HG03095 (cell line): ENCODE data around the gene ABCD4.

Source experiments
- ATAC-seq: cut with Tn5 transposase; IDR thresholded peaks from one replicate; pipeline ENCODE4 v1.9.1; 2021; ENCODE audit warnings: moderate library complexity; ENCODE audit not compliant: unreplicated experiment

Gene ABCD4

DNA sequence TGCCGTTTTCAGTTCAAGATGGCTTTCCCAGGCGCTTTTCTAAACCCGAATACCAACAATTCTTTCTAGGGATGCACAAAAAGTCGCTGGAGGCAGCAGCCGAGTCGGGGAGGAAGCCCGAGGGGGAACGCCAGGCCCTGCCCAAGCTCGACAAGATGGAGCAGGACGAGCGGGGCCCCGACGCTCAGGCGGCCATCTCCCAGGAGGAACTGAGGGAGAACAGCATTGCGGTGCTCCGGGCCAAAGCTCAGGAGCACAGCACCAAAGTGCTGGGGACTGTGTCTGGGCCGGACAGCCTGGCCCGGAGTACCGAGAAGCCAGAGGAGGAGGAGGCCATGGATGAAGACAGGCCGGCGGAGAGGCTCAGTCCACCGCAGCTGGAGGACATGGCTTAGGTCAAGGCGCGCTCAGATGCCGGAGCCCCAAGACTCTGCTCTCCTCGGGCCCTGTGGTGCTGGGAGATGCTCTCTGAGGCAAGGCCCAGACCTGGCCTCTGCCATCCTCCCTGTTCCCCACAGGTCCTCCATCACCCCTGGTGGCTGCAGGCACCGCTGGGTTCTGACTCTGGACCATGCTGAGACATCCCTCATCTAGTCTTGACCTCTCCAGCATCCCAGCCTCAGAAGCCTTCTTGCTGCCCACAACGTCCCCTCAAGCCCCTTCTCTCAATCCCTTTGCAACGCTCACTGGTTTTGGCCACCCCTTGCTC lies 42.1 kb downstream of the ABCD4 start:
- ATAC-seq: no peak

DNA sequence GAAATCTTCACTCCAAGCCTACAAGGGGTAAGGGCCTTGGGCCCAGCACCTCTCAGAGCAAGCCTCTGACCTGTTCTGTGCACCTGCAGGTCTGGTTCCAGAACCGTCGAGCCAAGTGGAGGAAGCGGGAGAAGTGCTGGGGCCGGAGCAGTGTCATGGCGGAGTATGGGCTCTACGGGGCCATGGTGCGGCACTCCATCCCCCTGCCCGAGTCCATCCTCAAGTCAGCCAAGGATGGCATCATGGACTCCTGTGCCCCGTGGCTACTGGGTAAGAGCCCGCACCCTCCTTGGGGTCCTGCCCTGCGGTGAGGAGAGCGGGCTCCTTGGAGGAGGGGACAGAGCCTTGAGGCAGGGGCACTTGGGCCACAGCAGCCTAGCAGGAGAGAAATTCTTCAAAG lies 43.2 kb downstream of the ABCD4 start:
- no peak for ATAC-seq

DNA sequence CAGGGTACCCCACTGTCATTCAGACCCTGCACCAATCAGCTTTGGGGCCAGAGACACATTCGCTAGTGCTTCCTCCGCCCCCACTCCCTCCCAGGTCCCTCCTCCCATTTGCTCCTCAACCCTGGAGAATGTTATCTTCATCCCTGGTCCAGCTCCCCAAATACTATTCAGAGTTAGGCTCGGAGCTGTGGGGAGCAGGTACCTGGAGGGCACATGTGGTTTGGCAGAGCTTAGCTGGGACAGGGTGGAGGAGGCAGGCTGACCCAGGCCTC lies 44.0 kb downstream of the ABCD4 start:
- ATAC-seq: no peak

DNA sequence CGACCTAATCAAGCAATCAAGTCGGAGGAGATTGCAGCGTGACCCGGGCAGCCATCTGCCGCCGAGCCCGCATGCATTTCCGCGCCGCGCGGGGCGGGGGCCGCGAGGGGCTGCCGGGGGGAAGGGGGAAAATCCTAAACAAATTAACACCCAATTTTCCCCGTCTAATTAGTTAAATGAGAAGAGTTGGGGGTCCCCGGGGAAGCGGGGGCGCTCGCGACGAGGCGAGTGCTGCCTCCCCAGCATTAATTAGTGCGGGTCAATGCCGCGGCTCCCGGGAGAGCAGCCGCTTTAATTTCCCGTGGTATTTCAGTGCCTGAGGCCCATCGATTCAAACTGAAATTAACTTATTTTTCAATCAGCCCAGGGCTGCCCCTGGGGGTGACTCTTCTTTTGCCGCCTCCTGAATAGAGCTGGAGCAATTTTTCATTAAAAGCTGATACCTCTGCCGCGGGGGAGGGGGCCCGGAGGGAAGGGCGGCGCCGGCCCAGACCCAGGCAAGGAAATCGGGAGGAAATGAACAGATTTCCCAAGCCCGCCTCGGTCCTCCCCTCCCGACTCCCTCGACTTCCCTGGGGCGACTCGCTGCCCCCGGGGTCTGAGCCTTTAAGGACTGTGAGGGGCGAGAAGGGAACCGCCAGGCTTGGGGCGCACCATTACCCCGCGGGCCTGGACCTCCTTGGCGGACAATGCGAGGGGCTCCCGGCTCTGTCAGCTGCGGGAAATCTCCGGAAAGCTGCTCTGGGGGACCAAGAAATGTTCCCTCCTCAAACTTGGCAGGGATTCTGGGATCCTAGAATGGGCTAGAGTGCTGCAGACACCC lies 44.6 kb downstream of the ABCD4 start:
- no peak for ATAC-seq

DNA sequence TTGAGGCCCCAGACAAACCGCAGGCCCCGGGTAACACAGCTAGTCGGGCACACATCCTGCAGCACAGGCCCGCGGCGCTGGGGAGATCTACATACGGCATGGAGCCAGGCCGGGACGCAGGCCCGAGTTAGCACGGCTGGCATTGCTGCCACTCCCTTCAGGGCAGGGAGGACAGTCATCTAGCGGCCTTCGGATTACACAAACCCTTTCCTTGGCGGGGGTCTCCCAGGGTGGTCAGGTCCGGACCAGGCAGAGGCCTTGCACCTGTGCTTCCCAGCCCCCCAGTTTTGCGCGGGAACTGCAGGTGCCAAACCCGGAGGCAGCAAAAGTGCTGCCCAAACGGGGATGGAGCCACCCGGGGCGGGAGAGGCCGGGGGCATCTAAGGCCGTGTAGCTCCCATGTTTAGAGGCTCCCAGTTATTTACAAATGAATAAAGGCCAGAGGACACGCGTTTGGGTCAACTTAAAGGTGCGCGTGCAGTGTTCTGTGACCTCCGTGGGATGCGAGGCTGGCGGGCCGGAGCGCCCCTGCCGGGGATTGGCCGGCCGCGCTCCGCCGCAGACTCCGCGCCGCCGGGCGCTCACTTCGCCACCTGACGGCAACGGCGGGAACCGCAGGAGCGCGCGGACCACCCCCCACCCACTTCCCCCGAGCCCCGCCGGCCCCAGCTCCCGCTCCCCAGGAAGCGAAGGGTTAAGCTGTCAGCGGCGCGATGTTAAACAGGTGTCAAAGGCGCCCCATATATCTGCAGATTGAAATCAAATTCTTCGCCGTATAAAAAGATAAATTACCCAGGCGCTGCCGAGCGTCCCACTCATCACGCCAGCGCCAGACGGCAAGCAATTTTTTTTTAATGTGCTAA lies 45.4 kb downstream of the ABCD4 start:
- ATAC-seq: no peak

DNA sequence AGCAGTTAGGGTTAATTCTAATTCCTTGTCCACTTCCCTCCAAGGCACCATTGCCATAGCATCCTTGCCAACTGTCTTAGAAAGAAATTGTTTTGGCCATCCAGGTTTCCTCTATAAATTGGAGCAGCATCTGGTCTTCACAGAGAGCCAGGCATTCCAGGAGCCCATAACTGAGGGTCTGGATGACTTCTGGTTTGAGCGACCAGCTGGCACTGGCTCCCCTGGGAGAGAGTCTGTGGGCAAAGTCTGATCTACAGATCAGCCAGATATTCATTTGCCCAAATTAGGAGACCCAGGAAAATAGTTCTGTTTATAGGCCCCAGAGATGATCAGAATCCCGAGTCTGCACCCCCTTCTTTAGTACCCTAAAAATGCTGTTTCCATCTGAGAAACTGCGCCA lies 47.5 kb downstream of the ABCD4 start:
- ATAC-seq: no peak

DNA sequence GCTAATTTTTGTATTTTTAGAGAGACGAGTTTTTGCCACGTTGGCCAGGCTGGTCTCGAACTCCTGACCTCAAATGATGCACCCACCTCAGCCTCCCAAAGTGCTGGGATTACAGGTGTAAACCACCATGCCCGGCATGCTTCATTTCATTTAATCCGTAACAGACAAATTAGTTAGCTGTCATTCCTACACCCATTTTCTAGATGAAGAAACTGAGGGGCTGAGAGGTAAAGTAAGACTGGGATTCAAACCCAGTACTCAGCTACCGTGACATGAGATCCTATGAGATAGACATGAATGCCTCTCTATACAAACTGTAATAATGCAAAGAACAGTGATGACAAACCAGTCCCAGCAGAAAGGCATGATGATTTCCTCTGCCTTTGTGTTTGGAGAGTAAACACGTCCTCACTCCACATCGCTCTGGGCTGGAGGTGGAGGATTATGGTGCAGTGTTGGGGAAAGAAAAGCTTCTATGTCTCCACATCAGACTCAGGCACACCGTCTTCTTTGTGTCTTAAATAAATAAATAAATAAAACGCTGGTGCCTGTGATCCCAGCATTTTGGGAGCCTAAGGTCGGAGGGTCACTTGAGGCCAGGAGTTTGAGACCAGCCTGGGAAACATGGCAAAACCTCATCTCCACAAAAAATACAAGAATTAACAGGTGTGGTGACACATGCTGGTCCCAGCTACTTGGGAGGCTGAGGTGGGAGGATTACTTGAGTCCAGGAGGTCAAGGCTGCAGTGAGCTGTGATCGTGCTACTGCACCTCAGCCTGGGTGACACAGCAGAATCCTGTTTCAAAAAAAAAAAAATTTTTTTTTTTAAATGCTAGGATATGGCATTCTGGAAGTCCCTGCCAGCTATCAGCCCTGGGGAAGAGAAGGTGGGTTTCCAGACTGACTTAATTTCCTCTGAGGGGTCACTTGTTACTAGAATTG lies 53.0 kb downstream of the ABCD4 start:
- ATAC-seq: no peak

DNA sequence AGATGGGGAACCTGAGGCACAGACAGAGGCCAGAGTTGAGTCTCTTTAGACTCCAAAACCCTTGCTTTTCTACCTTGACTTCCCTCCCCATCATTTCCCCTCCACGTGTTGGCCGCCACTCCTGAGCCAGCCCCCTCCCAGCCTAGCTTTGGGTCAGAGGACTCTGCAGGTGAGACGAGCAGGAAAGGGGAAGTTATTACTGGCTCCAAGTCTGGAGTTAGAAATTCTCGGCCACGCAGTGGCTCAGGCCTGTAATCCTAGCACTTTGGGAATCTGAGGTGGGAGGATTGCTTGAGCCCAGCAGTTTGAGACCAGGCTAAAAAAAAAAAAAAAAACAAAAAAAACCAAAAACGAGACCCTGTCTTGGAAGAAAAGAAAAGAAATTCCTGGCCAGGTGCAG lies 54.7 kb downstream of the ABCD4 start:
- ATAC-seq: no peak

DNA sequence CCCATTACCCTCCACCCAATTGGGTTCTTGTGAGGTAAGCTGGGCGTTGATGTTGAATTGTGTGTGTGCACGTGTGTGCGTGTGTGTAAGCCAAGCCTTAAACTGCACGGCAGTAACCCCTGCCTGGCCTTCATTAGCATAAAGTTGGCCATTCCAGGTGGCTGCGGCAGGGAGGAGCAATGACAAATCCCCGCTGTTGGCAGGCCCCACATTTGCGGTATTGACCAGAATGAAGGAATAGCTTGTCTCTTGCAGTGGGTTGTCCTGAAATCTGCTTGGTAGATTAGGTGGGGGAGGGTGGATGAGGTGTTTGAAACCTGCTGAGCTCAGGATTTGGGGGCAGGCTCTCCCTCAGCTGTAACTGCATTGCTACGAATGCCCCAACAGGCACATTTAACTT lies 56.2 kb downstream of the ABCD4 start:
- no peak for ATAC-seq

DNA sequence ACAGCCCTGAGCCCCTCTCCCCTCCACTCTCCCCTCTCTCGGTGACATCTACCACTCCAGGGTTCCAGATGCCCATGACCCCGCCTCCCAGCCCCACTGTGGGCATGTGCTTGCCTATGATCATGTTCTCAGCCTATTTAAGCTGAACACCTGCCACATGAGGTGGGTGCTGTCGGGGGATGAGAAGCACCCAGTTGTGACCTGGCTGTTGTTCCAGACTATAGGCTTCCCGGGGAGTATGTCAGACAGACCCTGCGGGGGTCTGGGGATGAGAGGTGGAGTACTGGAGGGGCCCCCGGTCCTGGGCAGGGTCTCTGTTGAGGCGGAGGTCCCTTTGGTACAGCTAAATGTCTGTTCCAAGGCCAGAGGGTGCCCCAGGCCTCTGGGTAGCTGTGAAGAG lies 57.4 kb downstream of the ABCD4 start:
- ATAC-seq: no peak

DNA sequence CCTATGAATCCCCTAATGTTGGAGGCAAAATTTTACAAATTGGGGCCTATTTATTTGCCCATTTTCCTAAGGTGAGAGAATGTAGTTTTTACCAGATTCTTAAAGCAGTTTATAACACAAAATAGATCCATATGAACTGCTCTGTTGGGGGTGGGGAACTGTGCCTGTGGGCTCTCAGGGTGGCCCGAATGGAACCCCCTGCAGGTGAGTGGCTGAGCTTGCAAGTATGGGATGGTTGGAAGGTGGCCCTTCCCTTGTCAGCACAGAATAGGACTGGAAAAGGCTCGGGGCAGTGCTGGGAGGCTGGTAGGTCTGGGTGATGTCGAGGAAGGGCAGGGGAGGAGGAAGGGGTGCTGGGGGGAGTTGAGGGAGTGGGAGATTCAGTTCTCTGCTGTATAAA lies 58.6 kb downstream of the ABCD4 start:
- no peak for ATAC-seq

DNA sequence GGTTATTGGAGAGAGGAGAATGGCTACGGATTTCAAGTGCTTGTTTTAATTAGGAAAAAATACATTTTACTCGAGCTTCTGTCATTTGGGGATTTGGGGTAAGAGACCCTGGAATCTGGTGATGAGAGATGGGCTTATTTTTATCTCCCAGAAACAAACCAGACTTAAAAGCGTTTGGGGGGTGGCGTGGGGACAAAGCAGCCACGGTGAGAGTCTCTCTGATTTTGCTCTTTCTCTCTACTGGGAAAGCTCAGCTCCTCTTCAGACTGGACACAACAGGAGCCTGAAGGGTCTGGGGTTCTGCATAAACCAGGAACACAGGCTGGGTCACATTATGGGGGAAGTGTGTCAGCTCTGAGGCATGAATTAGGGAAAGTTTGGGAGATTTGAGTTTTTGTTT lies 59.7 kb downstream of the ABCD4 start:
- ATAC-seq: no peak

DNA sequence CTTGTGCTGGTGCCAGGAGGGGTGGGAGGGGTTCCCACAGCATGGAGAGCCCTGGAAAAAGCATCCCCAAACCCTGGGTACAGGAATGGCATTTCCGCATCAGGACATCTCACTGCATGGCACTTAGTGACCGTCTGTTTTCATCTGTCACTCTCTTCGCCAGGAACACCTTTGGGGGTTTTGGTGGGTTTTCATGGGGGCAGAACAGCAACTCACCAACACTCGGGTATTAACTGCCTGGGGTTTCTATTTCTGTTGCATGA lies 60.0 kb downstream of the ABCD4 start:
- ATAC-seq: no peak

DNA sequence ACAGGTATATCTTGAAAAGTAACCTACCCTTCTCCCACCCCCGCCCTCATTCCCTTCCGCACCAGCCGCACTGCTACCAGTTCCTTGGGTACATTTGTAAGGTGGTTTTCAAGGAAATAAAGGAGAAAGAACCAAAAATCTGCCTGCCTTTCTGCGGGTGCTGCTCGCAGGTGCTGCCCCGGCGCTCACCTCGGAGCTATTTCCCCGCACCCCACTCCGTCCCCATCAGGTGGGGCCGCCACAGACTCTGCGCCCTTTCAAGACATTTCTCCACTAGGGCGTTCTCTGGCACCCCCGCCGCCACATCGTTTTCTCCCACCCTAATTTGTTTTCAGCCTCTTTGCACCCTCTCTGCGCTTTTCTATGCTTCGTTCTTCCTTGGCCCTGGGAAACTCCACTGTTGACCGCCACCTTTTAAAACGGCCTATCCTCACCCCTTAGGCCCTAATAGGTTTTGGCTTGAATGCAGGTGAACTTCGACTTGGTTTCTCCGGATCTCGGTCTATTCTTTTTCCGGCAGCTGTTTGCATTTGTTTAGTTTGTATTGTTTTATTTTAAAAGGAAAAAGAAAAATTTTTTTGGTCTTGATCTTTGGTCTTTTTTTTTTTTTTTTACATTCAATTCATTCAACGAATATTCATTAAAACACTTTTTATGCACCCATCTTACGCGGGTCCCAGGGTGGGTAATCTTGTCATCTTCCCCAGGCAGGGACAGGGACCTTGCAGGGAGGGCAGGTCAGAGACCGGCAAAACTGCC lies 60.5 kb downstream of the ABCD4 start:
- no peak for ATAC-seq

DNA sequence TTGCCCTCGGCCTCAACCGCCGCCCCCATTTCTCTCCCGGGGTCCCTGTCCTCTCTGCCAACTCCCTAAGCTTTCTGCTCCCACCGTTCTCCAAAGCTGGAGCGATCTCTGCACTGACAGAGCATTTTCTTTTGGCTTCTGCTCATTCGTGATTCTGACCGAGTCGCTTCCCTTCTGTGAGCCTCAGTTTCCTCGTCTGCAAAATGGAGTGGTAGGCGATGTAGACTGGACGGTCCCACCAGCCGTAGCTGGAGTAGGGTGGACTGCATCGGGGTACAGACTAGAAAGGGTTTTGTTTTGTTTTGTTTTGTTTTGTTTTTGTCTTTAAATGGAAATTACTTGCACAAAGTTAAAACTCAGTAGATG lies 61.1 kb downstream of the ABCD4 start:
- ATAC-seq: no peak

DNA sequence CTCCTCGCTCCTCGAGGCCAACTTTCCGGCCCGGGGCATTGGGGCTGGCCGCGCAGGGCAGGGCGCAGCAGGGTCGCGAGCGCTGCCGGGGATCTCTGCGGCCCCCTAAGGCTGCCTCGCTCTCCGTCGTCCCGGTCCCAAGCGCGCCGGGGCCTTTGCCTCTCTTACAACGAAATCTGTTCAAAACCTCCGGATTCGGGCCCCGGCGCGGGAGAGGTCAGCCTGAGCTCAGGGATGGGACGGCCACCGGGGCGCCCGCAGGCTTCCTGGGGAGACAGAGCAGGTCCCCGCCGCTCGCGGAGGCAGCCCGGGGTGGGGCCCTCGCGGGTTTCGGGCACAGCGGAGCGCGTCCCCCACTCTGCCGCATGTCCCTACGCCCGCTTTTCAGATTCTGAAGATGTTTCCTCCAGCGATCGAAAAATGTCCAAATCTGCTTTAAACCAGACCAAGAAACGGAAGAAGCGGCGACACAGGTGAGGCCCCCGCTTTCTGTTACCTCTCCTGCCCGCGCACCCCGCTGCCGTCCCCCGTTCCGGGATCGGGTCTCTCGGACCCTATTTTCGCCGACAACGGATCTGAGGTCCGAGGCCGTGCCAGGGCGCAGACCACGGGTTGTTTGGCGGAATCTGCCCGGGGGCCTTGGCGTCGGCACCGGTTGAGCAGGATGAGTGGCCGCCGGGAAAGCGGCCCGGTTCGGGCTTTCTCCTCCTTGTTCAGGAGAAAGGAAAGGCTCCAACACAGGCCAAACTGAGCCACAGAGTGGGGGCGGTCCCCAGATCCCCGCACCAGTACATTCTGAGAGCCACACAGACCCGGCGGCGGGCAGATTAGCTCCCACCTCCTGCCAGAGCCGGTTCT lies 61.7 kb downstream of the ABCD4 start:
- ATAC-seq: no peak

DNA sequence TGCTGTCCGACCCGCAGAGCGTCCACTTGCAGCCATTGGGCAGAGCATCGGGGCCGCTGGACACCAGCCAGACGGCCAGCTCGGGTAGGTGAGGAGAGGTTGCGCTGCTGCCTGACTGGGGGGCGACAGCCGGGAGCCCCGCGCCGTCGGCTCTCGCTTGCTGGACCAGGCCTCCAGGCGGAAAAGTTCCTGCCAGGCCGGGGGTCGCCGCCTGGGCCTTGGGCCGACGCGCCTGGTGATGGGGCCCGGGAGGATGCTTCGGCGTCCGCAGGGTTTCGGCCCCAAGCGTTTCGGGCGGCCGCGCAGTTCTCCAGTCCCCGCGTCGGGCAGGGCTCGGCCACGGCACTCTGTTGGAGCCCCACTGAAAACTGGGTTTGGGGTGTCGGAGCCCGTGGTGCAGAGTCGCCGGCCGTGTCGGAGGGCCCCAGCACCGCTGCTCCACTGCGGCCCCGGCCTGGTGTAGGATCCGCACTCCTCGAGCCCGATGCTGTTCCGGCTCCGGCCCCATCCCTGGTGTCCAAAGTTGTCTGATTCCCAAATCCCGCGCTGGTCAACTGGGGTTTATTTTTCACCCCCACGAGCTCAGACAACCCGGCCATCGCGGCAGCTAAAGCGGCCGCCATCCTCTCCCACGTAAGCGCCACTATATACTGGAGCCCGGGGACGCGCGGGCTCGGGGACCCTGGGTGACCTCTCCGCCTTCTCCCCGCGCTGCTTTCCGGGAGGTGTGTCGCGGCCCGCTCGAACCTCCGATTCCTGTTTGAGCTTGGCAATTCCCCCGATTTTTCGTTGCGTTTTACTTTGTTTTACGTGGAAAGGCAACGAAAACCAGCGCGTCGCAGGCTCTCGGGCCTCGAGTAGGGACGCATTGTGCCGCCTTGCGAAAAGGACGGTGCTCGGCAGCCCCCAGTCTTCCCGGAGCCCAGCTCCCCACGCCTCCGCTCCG lies 62.6 kb downstream of the ABCD4 start:
- ATAC-seq: no peak
